IMR-90 (cell line): Measurements from ENCODE around the gene DHRS3. TPM values are rescaled to one million over a fixed set of nuclear protein-coding genes. Genes with fewer than 3 reads are reported as not detected.

Experiments used
- ATAC-seq: fragments of 200-7000 bp; cut with Tn5 transposase; 2 replicates; pipeline ENCODE4 v1.9.1; 2020; ENCODE audit warnings: low read depth, mild to moderate bottlenecking, moderate library complexity
- BruUV-seq: library from RNA; stranded (reverse); fragments of 400-500 nt; replicated peaks from 2 replicates; lab custom pipeline; 2021; lab: Mats Ljungman, UMichigan
- CTCF ChIA-PET: fragments of 300-600 bp; formaldehyde crosslinking; extraction: SDS; loops from one replicate; lab custom pipeline; 2021; ENCODE audit warnings: antibody characterized with exemption; lab: Yijun Ruan, JAX
- POLR2A ChIA-PET: fragments of 300-600 bp; sonication (Branson Sonifier 250); formaldehyde crosslinking; loops from one replicate; lab custom pipeline; 2022; ENCODE audit warnings: antibody characterized with exemption; ENCODE audit not compliant: unreplicated experiment; lab: Charles Lee
- DNase-seq: peaks from one replicate; pipeline ENCODE4 v3.0.0; 2013
- H2AFZ ChIP-seq: replicated peaks from 2 replicates; pipeline ENCODE3; 2013; ENCODE audit warnings: low read length, mild to moderate bottlenecking; ENCODE audit not compliant: poor library complexity
- H2AK5ac ChIP-seq: 2 replicates; pipeline ENCODE4 v1.6.1; 2013; ENCODE audit warnings: low read depth, low read length, inconsistent platforms
- H2AK9ac ChIP-seq: replicated peaks from 2 replicates; pipeline ENCODE3; 2013; ENCODE audit warnings: mild to moderate bottlenecking, low read depth, low read length, moderate library complexity; ENCODE audit not compliant: poor library complexity
- H2BK120ac ChIP-seq: 2 replicates; pipeline ENCODE4 v1.6.1; 2013; ENCODE audit warnings: low read depth, low read length, inconsistent platforms
- H2BK15ac ChIP-seq: 3 replicates; pipeline ENCODE4 v1.6.1; 2013; ENCODE audit warnings: low read depth, low read length, inconsistent platforms
- H2BK20ac ChIP-seq: 2 replicates; pipeline ENCODE4 v1.6.1; 2013; ENCODE audit warnings: low read depth, mild to moderate bottlenecking, inconsistent platforms, low read length, moderate library complexity
- H2BK5ac ChIP-seq: 2 replicates; pipeline ENCODE4 v1.6.1; 2013; ENCODE audit warnings: mild to moderate bottlenecking, low read depth, low read length, inconsistent platforms; ENCODE audit not compliant: poor library complexity, severe bottlenecking
- H3K14ac ChIP-seq: replicated peaks from 2 replicates; pipeline ENCODE4 v1.6.1; 2013; ENCODE audit warnings: low read depth, low read length, inconsistent platforms
- H3K18ac ChIP-seq: 2 replicates; pipeline ENCODE4 v1.6.1; 2013; ENCODE audit warnings: low read depth, low read length, control low read depth
- H3K23ac ChIP-seq: 2 replicates; pipeline ENCODE4 v1.6.1; 2013; ENCODE audit warnings: low read depth, low read length, inconsistent platforms
- H3K27ac ChIP-seq: 2 replicates; pipeline ENCODE4 v1.5.1; 2013; ENCODE audit warnings: mild to moderate bottlenecking, control low read depth, low read length; ENCODE audit not compliant: insufficient read depth
- H3K27me3 ChIP-seq: 2 replicates; pipeline ENCODE4 v1.6.1; 2013; ENCODE audit warnings: low read length; ENCODE audit not compliant: control insufficient read depth, insufficient read depth
- H3K36me3 ChIP-seq: 2 replicates; pipeline ENCODE4 v1.6.1; 2013; ENCODE audit warnings: low read length, mixed read lengths; ENCODE audit not compliant: control insufficient read depth, insufficient read depth
- H3K4ac ChIP-seq: 2 replicates; pipeline ENCODE4 v1.6.1; 2013; ENCODE audit warnings: low read depth, low read length, inconsistent platforms
- H3K4me1 ChIP-seq: 2 replicates; pipeline ENCODE4 v1.6.1; 2013; ENCODE audit warnings: low read length, mixed read lengths; ENCODE audit not compliant: control insufficient read depth, insufficient read depth
- H3K4me2 ChIP-seq: 2 replicates; pipeline ENCODE4 v1.6.1; 2013; ENCODE audit warnings: low read depth, mild to moderate bottlenecking, control low read depth, low read length, moderate library complexity
- H3K4me3 ChIP-seq: 2 replicates; pipeline ENCODE4 v1.5.1; 2013; ENCODE audit warnings: low read depth, mild to moderate bottlenecking, control low read depth, low read length, moderate library complexity; ENCODE audit not compliant: insufficient read depth
- H3K56ac ChIP-seq: 2 replicates; pipeline ENCODE4 v1.6.1; 2013; ENCODE audit warnings: low read length, inconsistent platforms; ENCODE audit not compliant: insufficient read depth; ENCODE audit errors: extremely low read depth
- H3K79me1 ChIP-seq, 2 experiments: 2 replicates each; pipeline ENCODE4 v1.6.1; 2013; ENCODE audit warnings: low read length in 2 of 2, inconsistent platforms in 1 of 2, low read depth in 1 of 2
- H3K9ac ChIP-seq: 2 replicates; pipeline ENCODE4 v1.6.1; 2013; ENCODE audit warnings: low read depth, low read length, control low read depth
- H3K9me1 ChIP-seq: 2 replicates; pipeline ENCODE4 v1.6.1; 2013; ENCODE audit warnings: low read length, inconsistent platforms; ENCODE audit not compliant: insufficient read depth
- H3K9me3 ChIP-seq: 2 replicates; pipeline ENCODE4 v1.6.1; 2013; ENCODE audit warnings: low read length; ENCODE audit not compliant: control insufficient read depth, insufficient read depth
- H4K20me1 ChIP-seq: 2 replicates; pipeline ENCODE4 v1.6.1; 2013; ENCODE audit warnings: low read length, inconsistent platforms; ENCODE audit not compliant: insufficient read depth
- H4K5ac ChIP-seq: 2 replicates; pipeline ENCODE4 v1.6.1; 2013; ENCODE audit warnings: mild to moderate bottlenecking, low read depth, low read length, control low read depth
- H4K8ac ChIP-seq, 2 experiments: 2 replicates each; pipeline ENCODE4 v1.6.1; 2013; ENCODE audit warnings: low read depth in 2 of 2, low read length in 2 of 2, control low read depth in 1 of 2, inconsistent platforms in 1 of 2
- H4K91ac ChIP-seq: 2 replicates; pipeline ENCODE4 v1.6.1; 2013; ENCODE audit warnings: low read depth, low read length, inconsistent platforms; ENCODE audit not compliant: insufficient read depth
- CHD1 ChIP-seq: IDR thresholded peaks from 2 replicates; pipeline ENCODE4 v1.6.1; 2012; ENCODE audit warnings: low read depth, low read length, improper control_type of control experiment
- RAD21 ChIP-seq: IDR thresholded peaks from 2 replicates; pipeline ENCODE4 v1.6.1; 2012; ENCODE audit warnings: low read length, improper control_type of control experiment
- WGBS, 2 experiments: methylation state at CpG; one replicate each; pipeline versions ENCODE4 v1.1.5 to v1.1.7; 2013; ENCODE audit warnings: missing lambda C conversion rate in 2 of 2; ENCODE audit not compliant: insufficient read length in 1 of 2; ENCODE audit errors: extremely low coverage in 2 of 2; 5-methylcytosine and 5-hydroxymethylcytosine counted together
- dilution Hi-C: fragments of 300-500 bp; cut with HindIII; formaldehyde crosslinking; loops from one replicate; pipeline ENCODE4 v1.14.3; 2018; ENCODE audit warnings: low sequenced_read_pairs; ENCODE audit not compliant: unreplicated experiment
- in situ Hi-C: fragments of 300-500 bp; cut with MboI; formaldehyde crosslinking; loops from 3 replicates; pipeline ENCODE4 v1.14.3; 2019; ENCODE audit warnings: low sequenced_read_pairs, inconsistent platforms, mixed read lengths
- intact Hi-C: fragments of 100-400 bp; cut with micrococcal nuclease; formaldehyde crosslinking; loops from 2 replicates; pipeline ENCODE4 v1.10.0; 2022
- polyA plus RNA-seq, 3 experiments: library from polyadenylated mRNA; depleted of rRNA; stranded (reverse); fragments of >200 nt; gene quantifications; 2 replicates each; pipeline ENCODE4 v1.2.3, GENCODE V29; 2012; ENCODE audit warnings: low replicate concordance in 1 of 3
- total RNA-seq: library from RNA; depleted of rRNA; stranded (reverse); fragments of >200 nt; gene quantifications from 2 replicates; pipeline ENCODE4 v1.2.3, GENCODE V29; 2012

DHRS3 gene
- total and polyA plus RNA-seq, 2 of the 4 experiments (the other 2 are of a cell fraction): 11.2 to 14.5 TPM

DNA sequence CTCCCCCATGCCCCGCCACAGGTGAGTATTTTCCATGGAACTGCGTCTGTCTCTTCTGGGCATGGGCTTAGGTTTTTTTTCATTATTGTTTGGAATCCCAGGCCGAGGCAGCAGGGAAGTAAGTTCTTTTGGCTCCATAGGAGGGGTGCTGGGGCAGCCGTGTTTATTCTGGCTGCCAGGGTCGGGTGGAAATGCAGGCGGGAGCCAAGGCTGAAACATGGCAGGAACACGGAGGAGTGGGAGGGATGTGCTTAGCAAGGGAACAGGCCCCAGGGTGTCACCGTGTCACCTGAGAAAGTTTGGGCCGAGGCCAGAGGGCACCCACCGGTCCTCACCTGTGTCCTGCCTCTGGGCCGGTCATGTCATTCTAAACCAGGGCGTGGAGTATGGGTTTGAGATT, 4.5 kb upstream of the DHRS3 start:
- no peak overlapping the region for H4K91ac ChIP-seq
- H2AK5ac ChIP-seq: no peak overlapping the region
- no peak overlapping the region for H2AFZ ChIP-seq
- 68% methylated on average over 3 of the region's 12 CpGs; no CpG with 5 or more reads in 1 of the 2 experiments for WGBS, 2 experiments
- in situ Hi-C loops: loop anchor here (25.0 kb wide), 1 partner anchor 210 kb away; no protein-coding TSS in a partner anchor
- H2BK120ac ChIP-seq: no peak overlapping the region
- H4K8ac ChIP-seq: no peak overlapping the region
- ATAC-seq (no peak), DNase-seq (no peak)
- no peak overlapping the region for H3K23ac ChIP-seq
- dilution Hi-C loops: no loop called here
- H3K27ac ChIP-seq: no peak overlapping the region
- H3K4me1 ChIP-seq: peaks cover 15% of the 10 kb centered on the region
- no peak overlapping the region for H3K4me3 ChIP-seq
- TF ChIP-seq CHD1: no peak
- TF ChIP-seq RAD21: no peak
- H3K9me1 ChIP-seq: no peaks in the 10 kb centered on the region
- BruUV-seq: no TSS peak
- H3K9ac ChIP-seq: no peak overlapping the region
- no peak overlapping the region for H2BK5ac ChIP-seq
- H3K18ac ChIP-seq: no peak overlapping the region
- H4K5ac ChIP-seq: no peak overlapping the region
- H3K36me3 ChIP-seq: no peaks in the 10 kb centered on the region
- no peak overlapping the region for H2AK9ac ChIP-seq
- H3K9me3 ChIP-seq: no peaks in the 10 kb centered on the region
- H4K20me1 ChIP-seq: no peaks in the 10 kb centered on the region
- no peak overlapping the region for H3K4ac ChIP-seq
- H2BK20ac ChIP-seq: no peak overlapping the region
- no peak overlapping the region for H3K14ac ChIP-seq
- no peak overlapping the region for H3K4me2 ChIP-seq
- H3K27me3 ChIP-seq: peaks cover 8% of the 10 kb centered on the region
- CTCF ChIA-PET: interaction anchor here (1.6 kb wide), 1 partner anchor 36 kb away, joined by 10 read pairs; no protein-coding TSS in a partner anchor
- H2BK15ac ChIP-seq: no peak overlapping the region
- no peak overlapping the region for H3K56ac ChIP-seq
- intact Hi-C loops: no loop called here
- POLR2A ChIA-PET: no interaction called here
- H3K79me1 ChIP-seq: 0 out of 4 replicates have a peak, but pooled peaks cover 0 to 2% of the 10 kb centered on the region in 2 experiments
